ENCODE measurements around the gene ZNF532.

DNA sequence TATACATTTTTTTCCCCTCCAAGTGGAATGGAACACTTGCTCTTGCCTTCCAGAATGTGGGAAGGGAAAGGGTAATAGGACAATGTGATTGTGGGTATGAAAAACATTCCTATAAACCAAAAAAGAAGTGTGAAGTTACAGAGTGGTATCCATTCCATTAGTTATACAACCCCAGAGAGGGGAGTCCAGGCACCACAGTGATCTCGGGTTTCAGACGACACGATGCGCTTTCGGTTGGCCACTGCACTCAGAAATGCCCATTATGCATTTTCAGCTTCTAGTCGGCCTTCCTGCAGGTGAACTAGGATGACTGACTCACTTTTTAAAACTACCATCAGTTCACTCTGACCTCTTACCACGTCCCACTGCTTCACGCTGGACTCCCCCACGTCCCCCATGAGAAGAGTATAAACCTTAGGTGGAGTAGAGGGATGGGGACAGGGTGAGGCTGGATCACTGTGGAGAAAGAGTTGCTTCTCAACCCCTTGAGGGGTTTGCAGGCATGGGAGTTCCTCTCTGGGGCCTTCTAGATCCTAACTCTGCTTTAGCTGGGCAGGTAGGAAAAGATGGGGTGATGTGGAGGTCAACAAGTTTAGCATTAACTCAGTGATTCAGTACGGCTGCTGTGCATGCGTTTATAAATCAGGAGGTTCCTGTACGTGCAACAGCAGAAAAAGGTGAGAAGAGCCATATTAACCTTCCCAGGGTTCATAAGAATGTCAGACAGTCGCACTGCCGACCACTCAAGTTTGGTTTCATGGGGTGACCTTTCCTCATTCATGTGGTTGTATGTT, 50.5 kb downstream of the ZNF532 start:
- TF ChIP-seq, protein P1, sequence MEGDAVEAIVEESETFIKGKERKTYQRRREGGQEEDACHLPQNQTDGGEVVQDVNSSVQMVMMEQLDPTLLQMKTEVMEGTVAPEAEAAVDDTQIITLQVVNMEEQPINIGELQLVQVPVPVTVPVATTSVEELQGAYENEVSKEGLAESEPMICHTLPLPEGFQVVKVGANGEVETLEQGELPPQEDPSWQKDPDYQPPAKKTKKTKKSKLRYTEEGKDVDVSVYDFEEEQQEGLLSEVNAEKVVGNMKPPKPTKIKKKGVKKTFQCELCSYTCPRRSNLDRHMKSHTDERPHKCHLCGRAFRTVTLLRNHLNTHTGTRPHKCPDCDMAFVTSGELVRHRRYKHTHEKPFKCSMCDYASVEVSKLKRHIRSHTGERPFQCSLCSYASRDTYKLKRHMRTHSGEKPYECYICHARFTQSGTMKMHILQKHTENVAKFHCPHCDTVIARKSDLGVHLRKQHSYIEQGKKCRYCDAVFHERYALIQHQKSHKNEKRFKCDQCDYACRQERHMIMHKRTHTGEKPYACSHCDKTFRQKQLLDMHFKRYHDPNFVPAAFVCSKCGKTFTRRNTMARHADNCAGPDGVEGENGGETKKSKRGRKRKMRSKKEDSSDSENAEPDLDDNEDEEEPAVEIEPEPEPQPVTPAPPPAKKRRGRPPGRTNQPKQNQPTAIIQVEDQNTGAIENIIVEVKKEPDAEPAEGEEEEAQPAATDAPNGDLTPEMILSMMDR (IDR thresholded peaks at IDR 0.05): no peak
- no peak for TF ChIP-seq POLR2A (IDR thresholded peaks at IDR 0.05)
